ENCODE measurements around the gene PHF20.
"Not testable (repeated sequence)": the region's sequence is repeated elsewhere in the genome, so short reads cannot be mapped to it uniquely, and the experiment has no call there.

Gene PHF20

GRCh38 chr20:35899064-35899463 lies 127.2 kb downstream of the PHF20 start:
- H3K27me3 ChIP-seq (replicated peaks; ENCODE audit: insufficient read depth, low read length) = no peaks in the 10 kb centered on the region
- TF ChIP-seq CTCF (IDR thresholded peaks at IDR 0.05; ENCODE audit: low read length) (no peak), EZH2phosphoT487 (IDR thresholded peaks at IDR 0.05; ENCODE audit: low read length) (no peak), EZH2 (optimal IDR thresholded peaks at IDR 0.05; ENCODE audit: low read depth, low read length) (no peak)
- H3F3A ChIP-seq (ENCODE audit: insufficient read depth, low read length) = no peaks in the 10 kb centered on the region
- H3K4me3 ChIP-seq (ENCODE audit: low read length) = no peak overlapping the region
- no peaks in the 10 kb centered on the region for H3K4me1 ChIP-seq (ENCODE audit: low read length)
- no peaks in the 10 kb centered on the region for H3K79me2 ChIP-seq (ENCODE audit: low read length)
- no peaks in the 10 kb centered on the region for H3K36me3 ChIP-seq (replicated peaks; ENCODE audit: insufficient read depth, low read length)
- no peak overlapping the region for H2AFZ ChIP-seq (ENCODE audit: low read length)
- H3K9ac ChIP-seq (ENCODE audit: low read length) = no peak overlapping the region
- H3K9me2 ChIP-seq (replicated peaks; ENCODE audit: insufficient read depth, low read length) = no peaks in the 10 kb centered on the region
- no peak overlapping the region for H3K4me2 ChIP-seq (ENCODE audit: low read depth, low read length)
- DNase-seq = no peak
- no peaks in the 10 kb centered on the region for H3K9me3 ChIP-seq (replicated peaks; ENCODE audit: insufficient read depth, low read length)
- no peak overlapping the region for H3K27ac ChIP-seq (ENCODE audit: low read length)
- H4K20me1 ChIP-seq (ENCODE audit: insufficient read depth, low read length) = no peaks in the 10 kb centered on the region

GRCh38 chr20:35901230-35901629 lies 129.4 kb downstream of the PHF20 start:
- not testable (repeated sequence) for H3K79me2 ChIP-seq (ENCODE audit: low read length); H3K4me2 ChIP-seq (ENCODE audit: low read depth, low read length); H2AFZ ChIP-seq (ENCODE audit: low read length); H3K27ac ChIP-seq (ENCODE audit: low read length); H4K20me1 ChIP-seq (ENCODE audit: insufficient read depth, low read length); H3K9me3 ChIP-seq (replicated peaks; ENCODE audit: insufficient read depth, low read length); H3K4me1 ChIP-seq (ENCODE audit: low read length); H3K27me3 ChIP-seq (replicated peaks; ENCODE audit: insufficient read depth, low read length); DNase-seq; H3F3A ChIP-seq (ENCODE audit: insufficient read depth, low read length); H3K9me2 ChIP-seq (replicated peaks; ENCODE audit: insufficient read depth, low read length); H3K9ac ChIP-seq (ENCODE audit: low read length); H3K36me3 ChIP-seq (replicated peaks; ENCODE audit: insufficient read depth, low read length); H3K4me3 ChIP-seq (ENCODE audit: low read length)

- Histone ChIP-seq H4K20me1 (ENCODE audit: insufficient read depth, low read length) (no peaks in the 10 kb centered on the region), H3K4me2 (ENCODE audit: low read depth, low read length) (no peak overlapping the region), H3K79me2 (ENCODE audit: low read length) (no peaks in the 10 kb centered on the region), H3K27me3 (replicated peaks; ENCODE audit: insufficient read depth, low read length) (no peaks in the 10 kb centered on the region), H3F3A (ENCODE audit: insufficient read depth, low read length) (no peaks in the 10 kb centered on the region), H3K4me3 (ENCODE audit: low read length) (no peak overlapping the region), H3K9me2 (replicated peaks; ENCODE audit: insufficient read depth, low read length) (no peaks in the 10 kb centered on the region), H3K9me3 (replicated peaks; ENCODE audit: insufficient read depth, low read length) (no peaks in the 10 kb centered on the region), H3K9ac (ENCODE audit: low read length) (no peak overlapping the region), H3K27ac (ENCODE audit: low read length) (no peak overlapping the region), H3K4me1 (ENCODE audit: low read length) (no peaks in the 10 kb centered on the region), H3K36me3 (replicated peaks; ENCODE audit: insufficient read depth, low read length) (no peaks in the 10 kb centered on the region), H2AFZ (ENCODE audit: low read length) (no peak overlapping the region)
- DNase-seq = no peak
- TF ChIP-seq EZH2phosphoT487 (IDR thresholded peaks at IDR 0.05; ENCODE audit: low read length) = no peak
- TF ChIP-seq CTCF (IDR thresholded peaks at IDR 0.05; ENCODE audit: low read length) = no peak
- TF ChIP-seq EZH2 (optimal IDR thresholded peaks at IDR 0.05; ENCODE audit: low read depth, low read length) = no peak
Measured at GRCh38 chr20:35901678-35902544, 130.1 kb downstream of the PHF20 start.

GRCh38 chr20:35902545-35902941 lies 130.7 kb downstream of the PHF20 start:
- no peaks in the 10 kb centered on the region for H4K20me1 ChIP-seq (ENCODE audit: insufficient read depth, low read length)
- H3K79me2 ChIP-seq (ENCODE audit: low read length) = no peaks in the 10 kb centered on the region
- no peaks in the 10 kb centered on the region for H3F3A ChIP-seq (ENCODE audit: insufficient read depth, low read length)
- H3K27me3 ChIP-seq (replicated peaks; ENCODE audit: insufficient read depth, low read length) = no peaks in the 10 kb centered on the region
- H3K4me3 ChIP-seq (ENCODE audit: low read length) = no peak overlapping the region
- no peaks in the 10 kb centered on the region for H3K4me1 ChIP-seq (ENCODE audit: low read length)
- H3K9me2 ChIP-seq (replicated peaks; ENCODE audit: insufficient read depth, low read length) = no peaks in the 10 kb centered on the region
- H3K9me3 ChIP-seq (replicated peaks; ENCODE audit: insufficient read depth, low read length) = no peaks in the 10 kb centered on the region
- no peak overlapping the region for H3K27ac ChIP-seq (ENCODE audit: low read length)
- no peak overlapping the region for H2AFZ ChIP-seq (ENCODE audit: low read length)
- no peaks in the 10 kb centered on the region for H3K36me3 ChIP-seq (replicated peaks; ENCODE audit: insufficient read depth, low read length)
- TF ChIP-seq EZH2 (optimal IDR thresholded peaks at IDR 0.05; ENCODE audit: low read depth, low read length) = no peak
- TF ChIP-seq CTCF (IDR thresholded peaks at IDR 0.05; ENCODE audit: low read length) = no peak
- TF ChIP-seq EZH2phosphoT487 (IDR thresholded peaks at IDR 0.05; ENCODE audit: low read length) = no peak
- H3K9ac ChIP-seq (ENCODE audit: low read length) = no peak overlapping the region
- no peak for DNase-seq
- no peak overlapping the region for H3K4me2 ChIP-seq (ENCODE audit: low read depth, low read length)
